ENCODE results near the gene PTPRB. TPM values are rescaled to one million over a fixed set of nuclear protein-coding genes. Genes with fewer than 3 reads are reported as not detected.

PTPRB gene
- total RNA-seq, 1 donor from 2014 or later, result 1.9 TPM

DNA sequence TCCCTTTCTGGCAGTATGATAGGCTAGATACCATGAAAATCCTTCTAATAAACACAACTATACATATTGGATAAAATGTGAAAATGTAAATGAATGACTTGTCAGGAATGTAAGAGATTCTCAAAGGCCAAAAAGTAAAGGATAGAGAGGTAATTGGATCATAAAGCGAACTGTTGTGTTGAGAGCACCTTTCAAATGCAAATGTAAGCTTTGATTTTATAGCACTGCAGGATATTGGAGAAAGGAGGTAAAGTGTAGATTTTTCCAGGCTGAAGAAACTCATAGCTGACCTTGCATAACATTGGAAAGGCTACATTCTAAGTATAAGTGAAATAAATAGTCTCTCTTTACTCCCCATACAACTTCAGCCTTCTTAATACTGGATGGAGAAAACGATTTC lies 54.0 kb downstream of the PTPRB start:
- H3K27ac Mint-ChIP-seq, result no peak overlapping the region
- DNase-seq (ENCODE audit: low spot score in 2 of 2, unreplicated experiment in 2 of 2), result no peak
- no peak overlapping the region for H3K4me3 Mint-ChIP-seq
- no peaks in the 10 kb centered on the region for H3K27me3 Mint-ChIP-seq (ENCODE audit: low read depth)
- TF ChIP-seq, protein P1, sequence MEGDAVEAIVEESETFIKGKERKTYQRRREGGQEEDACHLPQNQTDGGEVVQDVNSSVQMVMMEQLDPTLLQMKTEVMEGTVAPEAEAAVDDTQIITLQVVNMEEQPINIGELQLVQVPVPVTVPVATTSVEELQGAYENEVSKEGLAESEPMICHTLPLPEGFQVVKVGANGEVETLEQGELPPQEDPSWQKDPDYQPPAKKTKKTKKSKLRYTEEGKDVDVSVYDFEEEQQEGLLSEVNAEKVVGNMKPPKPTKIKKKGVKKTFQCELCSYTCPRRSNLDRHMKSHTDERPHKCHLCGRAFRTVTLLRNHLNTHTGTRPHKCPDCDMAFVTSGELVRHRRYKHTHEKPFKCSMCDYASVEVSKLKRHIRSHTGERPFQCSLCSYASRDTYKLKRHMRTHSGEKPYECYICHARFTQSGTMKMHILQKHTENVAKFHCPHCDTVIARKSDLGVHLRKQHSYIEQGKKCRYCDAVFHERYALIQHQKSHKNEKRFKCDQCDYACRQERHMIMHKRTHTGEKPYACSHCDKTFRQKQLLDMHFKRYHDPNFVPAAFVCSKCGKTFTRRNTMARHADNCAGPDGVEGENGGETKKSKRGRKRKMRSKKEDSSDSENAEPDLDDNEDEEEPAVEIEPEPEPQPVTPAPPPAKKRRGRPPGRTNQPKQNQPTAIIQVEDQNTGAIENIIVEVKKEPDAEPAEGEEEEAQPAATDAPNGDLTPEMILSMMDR (IDR thresholded peaks at IDR 0.05; ENCODE audit: unreplicated experiment), result no peak
- H3K9me3 Mint-ChIP-seq, result peaks cover 21% of the 10 kb centered on the region
- H3K4me1 Mint-ChIP-seq, result no peaks in the 10 kb centered on the region
- peaks cover 10% of the 10 kb centered on the region for H3K36me3 Mint-ChIP-seq

DNA sequence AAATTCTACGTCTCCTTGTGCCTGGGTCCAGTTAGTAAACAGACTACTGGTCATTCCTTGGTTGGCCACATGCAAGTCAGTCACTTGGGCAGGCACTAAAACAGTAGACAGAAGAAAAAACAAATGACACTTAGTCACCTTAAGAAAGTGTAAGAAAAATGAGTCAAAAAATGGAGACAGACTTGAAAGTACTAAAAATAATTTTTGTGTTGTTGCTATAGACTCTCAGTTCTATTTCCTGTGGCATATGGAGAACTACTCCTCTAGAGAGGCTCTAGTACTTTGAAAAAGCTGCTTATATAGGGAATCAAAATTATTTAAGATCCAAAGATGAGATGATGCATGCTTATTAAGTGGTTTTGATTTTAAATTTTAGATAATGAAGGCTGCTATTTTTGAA lies 56.0 kb downstream of the PTPRB start:
- Mint-ChIP-seq H3K4me3 (no peak overlapping the region), H3K27ac (no peak overlapping the region), H3K27me3 (ENCODE audit: low read depth) (no peaks in the 10 kb centered on the region), H3K36me3 (peaks cover 10% of the 10 kb centered on the region), H3K4me1 (no peaks in the 10 kb centered on the region), H3K9me3 (peaks cover 17% of the 10 kb centered on the region)
- TF ChIP-seq, protein P1 (IDR thresholded peaks at IDR 0.05; ENCODE audit: unreplicated experiment), result no peak
- no peak for DNase-seq (ENCODE audit: low spot score in 2 of 2, unreplicated experiment in 2 of 2)

DNA sequence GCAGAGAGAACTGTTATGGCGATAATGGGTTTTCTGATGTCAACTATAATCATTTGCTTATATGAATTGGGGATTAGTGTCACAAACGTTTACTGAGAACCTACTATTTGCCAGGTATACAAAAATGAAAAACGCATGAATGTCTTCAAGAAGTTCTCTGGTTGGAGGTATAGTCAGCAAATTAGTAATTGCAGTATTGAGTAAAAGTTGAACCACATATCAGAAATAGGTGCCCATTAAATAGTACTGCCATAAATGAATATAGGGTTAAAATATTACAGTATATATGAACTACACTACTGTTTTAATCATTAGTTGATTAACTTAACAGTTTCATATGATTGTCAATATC lies 60.0 kb downstream of the PTPRB start:
- H3K36me3 Mint-ChIP-seq, result no peaks in the 10 kb centered on the region
- no peak for DNase-seq (ENCODE audit: low spot score in 2 of 2, unreplicated experiment in 2 of 2)
- H3K4me1 Mint-ChIP-seq, result no peaks in the 10 kb centered on the region
- no peaks in the 10 kb centered on the region for H3K9me3 Mint-ChIP-seq
- H3K4me3 Mint-ChIP-seq, result no peak overlapping the region
- TF ChIP-seq, protein P1 (IDR thresholded peaks at IDR 0.05; ENCODE audit: unreplicated experiment), result no peak
- no peak overlapping the region for H3K27ac Mint-ChIP-seq
- H3K27me3 Mint-ChIP-seq (ENCODE audit: low read depth), result no peaks in the 10 kb centered on the region

DNA sequence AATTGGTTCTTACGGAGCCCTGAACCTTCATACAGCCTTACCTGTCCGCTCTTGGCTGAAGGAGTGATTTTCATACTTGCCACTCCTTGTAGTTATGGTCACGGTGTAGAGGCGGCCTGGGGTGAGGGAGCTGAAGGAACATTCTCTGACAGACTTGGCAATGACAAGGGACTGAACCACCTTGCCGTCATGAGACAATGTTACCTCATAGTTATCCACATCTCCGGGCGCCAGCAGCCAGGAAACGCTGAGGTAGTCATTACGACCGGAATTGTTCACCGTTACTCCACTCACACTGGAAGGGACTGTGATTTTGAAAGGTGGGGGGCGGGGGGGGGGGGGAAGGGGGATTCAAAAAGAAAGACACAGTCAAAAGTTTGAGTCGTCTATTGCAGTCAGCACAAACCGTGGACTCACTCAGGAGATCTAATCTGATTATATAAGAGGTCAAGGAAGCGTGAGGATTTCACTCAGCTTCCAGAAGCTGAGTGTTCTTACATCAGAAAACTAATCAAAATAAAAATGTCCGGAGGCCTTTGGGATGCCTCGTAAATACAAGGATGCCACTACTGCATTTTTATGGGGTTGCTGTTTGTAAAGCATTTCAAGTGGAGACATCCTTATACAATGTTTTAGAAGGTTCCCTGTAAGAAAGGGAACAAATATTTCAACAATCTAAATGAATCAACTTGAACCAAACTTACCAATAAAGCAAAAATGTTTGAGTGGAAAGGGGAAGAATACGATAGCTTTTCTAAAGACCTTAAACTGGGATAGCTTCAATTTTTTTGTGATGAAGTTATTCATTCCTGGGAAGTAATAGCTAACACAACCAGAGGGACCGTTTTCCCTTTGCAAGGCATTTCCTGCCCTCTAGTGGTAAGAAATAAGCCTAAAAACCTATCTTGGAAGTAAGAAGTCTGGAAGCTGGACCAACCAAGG lies 60.6 kb downstream of the PTPRB start:
- Mint-ChIP-seq H3K27me3 (ENCODE audit: low read depth) (no peaks in the 10 kb centered on the region), H3K9me3 (no peaks in the 10 kb centered on the region), H3K36me3 (no peaks in the 10 kb centered on the region), H3K4me3 (no peak overlapping the region), H3K4me1 (peaks cover 6% of the 10 kb centered on the region), H3K27ac (no peak overlapping the region)
- DNase-seq (ENCODE audit: low spot score in 2 of 2, unreplicated experiment in 2 of 2), result no peak
- TF ChIP-seq, protein P1 (IDR thresholded peaks at IDR 0.05; ENCODE audit: unreplicated experiment), result peak; percentile 72

DNA sequence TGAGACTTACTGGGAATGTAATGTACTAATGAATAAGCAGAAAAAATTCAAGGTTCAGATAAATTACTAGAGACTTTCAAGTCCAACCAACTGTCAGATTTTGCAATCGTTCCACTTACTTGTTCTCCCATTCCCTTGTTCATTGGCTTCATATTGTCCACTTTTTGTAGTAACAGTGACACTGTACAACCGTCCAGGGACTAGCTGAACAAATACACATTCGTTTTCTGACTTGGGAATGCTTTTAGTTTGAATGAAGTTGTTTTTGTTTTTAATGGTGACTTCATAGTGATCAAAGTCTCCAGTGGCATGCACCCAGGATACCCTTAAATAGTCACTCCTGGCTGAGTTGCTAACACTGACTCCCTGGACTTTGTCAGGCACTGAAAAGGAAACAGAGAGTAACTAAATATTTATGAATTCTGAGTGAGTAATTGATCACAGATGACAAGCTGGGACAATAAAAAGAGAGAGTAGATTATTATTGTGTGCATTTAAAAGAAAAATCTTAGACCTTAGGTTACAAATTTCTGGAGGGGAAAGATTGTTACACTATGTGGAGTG lies 65.4 kb downstream of the PTPRB start:
- H3K27me3 Mint-ChIP-seq (ENCODE audit: low read depth), result no peaks in the 10 kb centered on the region
- no peak for DNase-seq (ENCODE audit: low spot score in 2 of 2, unreplicated experiment in 2 of 2)
- H3K4me3 Mint-ChIP-seq, result no peak overlapping the region
- TF ChIP-seq, protein P1 (IDR thresholded peaks at IDR 0.05; ENCODE audit: unreplicated experiment), result no peak
- no peaks in the 10 kb centered on the region for H3K36me3 Mint-ChIP-seq
- peak overlapping the region; percentile 43 for H3K27ac Mint-ChIP-seq
- peaks cover 13% of the 10 kb centered on the region for H3K4me1 Mint-ChIP-seq
- H3K9me3 Mint-ChIP-seq, result no peaks in the 10 kb centered on the region
